ENCODE measurements around the gene TMTC1. TPM values are rescaled to one million over a fixed set of nuclear protein-coding genes. Genes with fewer than 3 reads are reported as not detected.

Gene TMTC1
- total and polyA plus RNA-seq, 2 experiments from 2014 or later = 4.8 to 24.3 TPM

- H3K27me3 Mint-ChIP-seq (ENCODE audit: insufficient read depth, low read depth, poor library complexity) = peaks cover 2% of the 10 kb centered on the region
- no peak overlapping the region for H3K4me3 ChIP-seq
- H3K4me3 Mint-ChIP-seq = no peak overlapping the region
- no peak for TF ChIP-seq ETS1 (IDR thresholded peaks at IDR 0.05)
- no peak for TF ChIP-seq CTCF (conservative IDR thresholded peaks at IDR 0.05; ENCODE audit: low read depth in 2 of 2)
- TF ChIP-seq STAT1 (IDR thresholded peaks at IDR 0.05; ENCODE audit: unreplicated experiment) = no peak
- no peak for TF ChIP-seq ZNF114 (CRISPR knock-in tag; IDR thresholded peaks at IDR 0.05)
- TF ChIP-seq CREB1 (CRISPR knock-in tag; IDR thresholded peaks at IDR 0.05; ENCODE audit: low read depth) = no peak
- no peak for TF ChIP-seq ZNF462 (CRISPR knock-in tag; IDR thresholded peaks at IDR 0.05)
- no peak for TF ChIP-seq JUNB (IDR thresholded peaks at IDR 0.05; ENCODE audit: unreplicated experiment)
- no peak for TF ChIP-seq EZH2phosphoT487 (IDR thresholded peaks at IDR 0.05; ENCODE audit: unreplicated experiment)
- no peak for TF ChIP-seq ZNF331 (CRISPR knock-in tag; IDR thresholded peaks at IDR 0.05; ENCODE audit: low read depth)
- TF ChIP-seq POLR2AphosphoS5 (IDR thresholded peaks at IDR 0.05; ENCODE audit: low read depth) = no peak
- TF ChIP-seq REST (IDR thresholded peaks at IDR 0.05; ENCODE audit: unreplicated experiment) = no peak
- no peak for TF ChIP-seq NANOG (IDR thresholded peaks at IDR 0.05; ENCODE audit: borderline replicate concordance)
- TF ChIP-seq EZH2 (IDR thresholded peaks at IDR 0.05; ENCODE audit: low read depth, unreplicated experiment) = no peak
- H3K27me3 ChIP-seq (ENCODE audit: insufficient read depth) = no peaks in the 10 kb centered on the region
- H3K36me3 Mint-ChIP-seq (ENCODE audit: low read depth) = peaks cover 58% of the 10 kb centered on the region
- no peaks in the 10 kb centered on the region; the same call in none of the 2 replicates for H3K4me1 ChIP-seq (ENCODE audit: insufficient read depth)
- peaks cover 35% of the 10 kb centered on the region for H3K4me1 Mint-ChIP-seq
- no peaks in the 10 kb centered on the region for H3F3A ChIP-seq (replicated peaks; ENCODE audit: low read depth)
- no peaks in the 10 kb centered on the region for H3K36me3 ChIP-seq (ENCODE audit: insufficient read depth)
- H3K27ac ChIP-seq (ENCODE audit: low read depth) = no peak overlapping the region
- peaks cover 10% of the 10 kb centered on the region for H3K9me3 Mint-ChIP-seq
- H4K20me1 ChIP-seq (replicated peaks; ENCODE audit: insufficient read depth) = no peaks in the 10 kb centered on the region
- no peak overlapping the region for H3K4me2 ChIP-seq
- no peak overlapping the region for H2AFZ ChIP-seq
- 0 out of 2 replicates have a peak overlapping the region, but pooled peaks have one; percentile 13 for H3K27ac Mint-ChIP-seq
- no peaks in the 10 kb centered on the region for H3K9me2 ChIP-seq (ENCODE audit: insufficient read depth)
- H3K79me2 ChIP-seq (replicated peaks; ENCODE audit: insufficient read depth) = no peaks in the 10 kb centered on the region
- DNase-seq (ENCODE audit: low spot score) (no peak), ATAC-seq (no peak)
Observed at GRCh38 chr12:29754235-29755189, 29.2 kb downstream of the TMTC1 start.
